Fibroblast of mammary gland (primary cell): ENCODE measurements around the gene BMERB1.
"Not testable (repeated sequence)": the region's sequence is repeated elsewhere in the genome, so short reads cannot be mapped to it uniquely, and the experiment has no call there.

Experiments used
- DNase-seq: peaks from one replicate; pipeline ENCODE4 v3.0.0-alpha.2; 2010; ENCODE audit warnings: low read depth
- H3K4me3 ChIP-seq: 2 replicates; pipeline ENCODE4 v1.5.1; 2011; ENCODE audit warnings: low read depth, mild to moderate bottlenecking, low read length, moderate library complexity; ENCODE audit not compliant: control insufficient read depth
- TF ChIP-seq, protein P1 (sequence below): conservative IDR thresholded peaks from 2 replicates; pipeline ENCODE4 v1.5.1; 2011; ENCODE audit warnings: low read depth, low read length, inconsistent platforms; ENCODE audit not compliant: control insufficient read depth, insufficient read depth

BMERB1 gene

GRCh38 chr16:15450624-15451023 lies 16.2 kb downstream of the BMERB1 start:
- TF ChIP-seq, protein P1, sequence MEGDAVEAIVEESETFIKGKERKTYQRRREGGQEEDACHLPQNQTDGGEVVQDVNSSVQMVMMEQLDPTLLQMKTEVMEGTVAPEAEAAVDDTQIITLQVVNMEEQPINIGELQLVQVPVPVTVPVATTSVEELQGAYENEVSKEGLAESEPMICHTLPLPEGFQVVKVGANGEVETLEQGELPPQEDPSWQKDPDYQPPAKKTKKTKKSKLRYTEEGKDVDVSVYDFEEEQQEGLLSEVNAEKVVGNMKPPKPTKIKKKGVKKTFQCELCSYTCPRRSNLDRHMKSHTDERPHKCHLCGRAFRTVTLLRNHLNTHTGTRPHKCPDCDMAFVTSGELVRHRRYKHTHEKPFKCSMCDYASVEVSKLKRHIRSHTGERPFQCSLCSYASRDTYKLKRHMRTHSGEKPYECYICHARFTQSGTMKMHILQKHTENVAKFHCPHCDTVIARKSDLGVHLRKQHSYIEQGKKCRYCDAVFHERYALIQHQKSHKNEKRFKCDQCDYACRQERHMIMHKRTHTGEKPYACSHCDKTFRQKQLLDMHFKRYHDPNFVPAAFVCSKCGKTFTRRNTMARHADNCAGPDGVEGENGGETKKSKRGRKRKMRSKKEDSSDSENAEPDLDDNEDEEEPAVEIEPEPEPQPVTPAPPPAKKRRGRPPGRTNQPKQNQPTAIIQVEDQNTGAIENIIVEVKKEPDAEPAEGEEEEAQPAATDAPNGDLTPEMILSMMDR, result no peak
- peak; percentile 24 for DNase-seq
- H3K4me3 ChIP-seq, result no peak overlapping the region

DNA sequence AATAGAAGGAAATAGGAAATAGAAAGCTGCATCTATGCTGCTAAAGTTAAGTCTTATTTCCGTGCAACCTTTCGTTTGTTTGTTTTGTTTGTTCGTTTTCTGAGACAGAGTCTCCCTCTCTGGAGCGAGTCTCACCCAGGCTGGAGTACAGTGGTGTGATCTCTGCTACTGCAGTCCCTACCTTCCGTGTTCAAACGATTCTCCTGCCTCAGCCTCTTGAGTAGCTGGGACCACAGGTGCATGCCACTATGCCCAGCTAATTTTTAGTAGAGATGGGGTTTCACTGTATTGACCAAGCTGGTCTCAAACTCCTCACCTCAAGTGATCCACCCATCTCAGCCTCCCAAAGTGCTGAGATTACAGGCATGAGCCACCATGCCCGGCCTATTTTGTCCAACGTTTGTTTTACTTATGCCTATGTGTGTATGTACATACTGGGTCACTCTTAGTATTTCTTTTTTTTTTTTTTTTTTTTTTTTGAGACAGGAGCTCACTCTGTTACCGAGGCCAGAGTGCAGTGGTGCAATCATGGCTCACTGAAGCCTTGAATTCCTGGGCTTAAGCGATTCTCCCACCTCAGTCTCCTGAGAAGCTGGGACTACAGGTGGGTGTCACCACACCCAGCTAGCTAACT lies 16.8 kb downstream of the BMERB1 start:
- no peak for DNase-seq
- no peak overlapping the region for H3K4me3 ChIP-seq
- TF ChIP-seq, protein P1, result no peak

- DNase-seq, result no peak
- TF ChIP-seq, protein P1, result no peak
- no peak overlapping the region for H3K4me3 ChIP-seq
These were observed 18.0 kb downstream of the BMERB1 start for GRCh38 chr16:15452246-15452855.

- H3K4me3 ChIP-seq, DNase-seq: not testable (repeated sequence)
These were observed 18.9 kb downstream of the BMERB1 start for GRCh38 chr16:15453296-15453695.

DNA sequence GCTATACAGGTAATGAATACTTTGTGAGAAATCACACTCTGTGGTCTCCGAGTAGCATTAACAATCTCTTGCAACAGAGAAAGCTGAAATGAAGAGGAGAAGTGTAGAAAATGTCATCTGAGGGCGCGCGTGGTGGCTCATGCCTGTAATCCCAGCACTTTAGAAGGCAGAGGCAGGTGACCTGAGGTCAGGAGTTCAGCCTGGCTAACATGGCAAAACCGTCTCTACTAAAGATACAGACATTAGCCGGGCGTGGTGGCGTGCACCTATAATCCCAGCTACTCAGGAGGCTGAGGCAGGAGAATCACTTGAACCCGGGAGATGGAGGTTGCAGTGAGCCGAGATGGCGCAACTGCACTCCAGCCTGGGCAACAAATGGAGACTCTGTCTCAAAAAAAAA lies 20.5 kb downstream of the BMERB1 start:
- not testable (repeated sequence) for H3K4me3 ChIP-seq, DNase-seq

- H3K4me3 ChIP-seq, result no peak overlapping the region
- TF ChIP-seq, protein P1, result no peak
- no peak for DNase-seq
These were observed 23.0 kb downstream of the BMERB1 start for GRCh38 chr16:15457400-15457799.

DNA sequence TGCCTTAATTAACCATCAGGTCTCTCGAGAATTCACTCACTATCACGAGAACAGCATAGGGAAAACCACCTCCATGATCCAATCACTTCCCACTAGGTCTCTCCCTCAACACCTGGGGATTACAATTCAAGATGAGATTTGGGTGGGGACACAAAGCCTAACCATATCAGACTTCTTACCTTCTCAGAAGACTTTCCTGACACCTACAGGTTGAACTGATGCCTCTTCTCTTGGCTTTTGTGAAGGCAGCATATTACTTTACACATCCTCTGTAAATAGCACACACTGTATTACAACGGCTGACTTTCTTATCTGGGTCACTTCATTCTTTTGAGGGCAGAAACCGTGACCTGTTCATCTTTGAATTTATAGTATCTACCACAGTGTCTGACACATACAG lies 23.6 kb downstream of the BMERB1 start:
- TF ChIP-seq, protein P1, result no peak
- DNase-seq, result no peak
- H3K4me3 ChIP-seq, result no peak overlapping the region

- no peak for DNase-seq
- H3K4me3 ChIP-seq, result no peak overlapping the region
- TF ChIP-seq, protein P1, result no peak
These were observed 25.4 kb downstream of the BMERB1 start for GRCh38 chr16:15459791-15460190.
